Fibroblast of the aortic adventitia (primary cell): Measurements from ENCODE around the gene BCL2L1. TPM values are rescaled to one million over a fixed set of nuclear protein-coding genes. Genes with fewer than 3 reads are reported as not detected.
A peak's percentile ranks its signal among the peaks of the same experiment; 100 is the strongest.

Experiments used
- DNase-seq: peaks from one replicate; pipeline ENCODE4 v3.0.0-alpha.2; 2010; ENCODE audit warnings: low read depth
- H3K4me3 ChIP-seq: 2 replicates; pipeline ENCODE4 v1.5.1; 2011; ENCODE audit warnings: low read depth, mild to moderate bottlenecking, control low read depth, low read length, moderate library complexity
- total RNA-seq: library from RNA; depleted of rRNA; stranded (reverse); fragments of >200 nt; gene quantifications from 2 replicates; pipeline ENCODE4 v1.2.3, GENCODE V29; 2012; ENCODE audit warnings: low replicate concordance
- TF ChIP-seq, protein P1 (sequence below): IDR thresholded peaks from 2 replicates; pipeline ENCODE4 v1.5.1; 2011; ENCODE audit warnings: mild to moderate bottlenecking, low read length, control low read depth, inconsistent platforms; ENCODE audit not compliant: insufficient read depth

Gene BCL2L1
- total RNA-seq, 1 donor: 101 TPM

GRCh38 chr20:31677553-31678260 lies 45.0 kb downstream of the BCL2L1 start:
- TF ChIP-seq, protein P1, sequence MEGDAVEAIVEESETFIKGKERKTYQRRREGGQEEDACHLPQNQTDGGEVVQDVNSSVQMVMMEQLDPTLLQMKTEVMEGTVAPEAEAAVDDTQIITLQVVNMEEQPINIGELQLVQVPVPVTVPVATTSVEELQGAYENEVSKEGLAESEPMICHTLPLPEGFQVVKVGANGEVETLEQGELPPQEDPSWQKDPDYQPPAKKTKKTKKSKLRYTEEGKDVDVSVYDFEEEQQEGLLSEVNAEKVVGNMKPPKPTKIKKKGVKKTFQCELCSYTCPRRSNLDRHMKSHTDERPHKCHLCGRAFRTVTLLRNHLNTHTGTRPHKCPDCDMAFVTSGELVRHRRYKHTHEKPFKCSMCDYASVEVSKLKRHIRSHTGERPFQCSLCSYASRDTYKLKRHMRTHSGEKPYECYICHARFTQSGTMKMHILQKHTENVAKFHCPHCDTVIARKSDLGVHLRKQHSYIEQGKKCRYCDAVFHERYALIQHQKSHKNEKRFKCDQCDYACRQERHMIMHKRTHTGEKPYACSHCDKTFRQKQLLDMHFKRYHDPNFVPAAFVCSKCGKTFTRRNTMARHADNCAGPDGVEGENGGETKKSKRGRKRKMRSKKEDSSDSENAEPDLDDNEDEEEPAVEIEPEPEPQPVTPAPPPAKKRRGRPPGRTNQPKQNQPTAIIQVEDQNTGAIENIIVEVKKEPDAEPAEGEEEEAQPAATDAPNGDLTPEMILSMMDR: no peak
- no peak for DNase-seq
- no peak overlapping the region for H3K4me3 ChIP-seq

- no peak overlapping the region for H3K4me3 ChIP-seq
- TF ChIP-seq, protein P1: no peak
- no peak for DNase-seq
These were observed 46.1 kb downstream of the BCL2L1 start for GRCh38 chr20:31676609-31676989.

- peak; percentile 35 for DNase-seq
- peak overlapping the region; percentile 47 for H3K4me3 ChIP-seq
- TF ChIP-seq, protein P1: no peak
These were observed 46.6 kb downstream of the BCL2L1 start for GRCh38 chr20:31675828-31676608.

DNA sequence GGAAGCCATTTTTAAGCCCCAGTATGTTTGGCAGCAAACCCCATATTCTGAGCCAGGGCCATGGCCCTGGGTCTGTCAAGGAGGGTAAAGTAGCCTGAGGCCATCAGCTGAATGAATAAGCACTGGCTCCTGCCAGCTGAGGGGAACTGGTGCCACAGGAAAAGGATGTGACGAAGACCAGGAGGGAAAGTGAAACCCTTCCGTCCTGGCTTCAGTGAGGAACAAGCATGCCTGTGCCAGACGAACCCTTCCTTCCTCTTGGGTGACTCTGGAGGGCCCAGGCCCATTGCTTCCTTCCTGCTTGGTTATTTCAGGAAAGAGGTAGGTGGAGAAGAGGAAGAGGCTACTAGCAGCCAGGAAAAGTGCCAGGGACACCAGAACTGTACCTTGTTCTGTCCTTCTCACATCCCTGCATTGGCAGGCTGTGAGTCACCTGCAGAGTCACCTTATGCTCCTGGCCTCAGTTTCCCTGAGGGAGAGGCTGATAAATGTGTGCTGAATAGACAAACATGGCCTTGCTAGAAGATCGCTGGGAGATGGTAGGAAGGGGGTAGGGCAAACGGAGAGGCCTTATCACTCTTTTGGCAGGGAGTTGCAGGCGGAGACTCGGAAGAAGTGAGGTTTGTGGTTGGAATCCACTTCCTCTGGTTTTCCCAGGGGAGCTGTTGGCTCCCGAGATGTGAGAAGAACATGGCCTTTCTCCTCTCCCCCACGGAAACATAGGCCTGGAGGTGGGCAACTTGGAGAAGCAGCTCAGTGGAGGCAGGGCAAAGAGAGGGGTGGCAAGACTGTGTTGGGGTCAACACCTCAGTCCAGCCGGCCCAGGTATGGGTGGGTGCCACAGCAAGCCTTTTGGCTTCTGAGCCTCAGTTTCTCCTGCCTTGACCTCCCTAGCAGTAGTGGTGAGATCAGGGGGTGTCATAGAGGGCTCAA lies 47.5 kb downstream of the BCL2L1 start:
- peak; percentile 94 for DNase-seq
- H3K4me3 ChIP-seq: peak overlapping the region; percentile 47
- TF ChIP-seq, protein P1: no peak

DNA sequence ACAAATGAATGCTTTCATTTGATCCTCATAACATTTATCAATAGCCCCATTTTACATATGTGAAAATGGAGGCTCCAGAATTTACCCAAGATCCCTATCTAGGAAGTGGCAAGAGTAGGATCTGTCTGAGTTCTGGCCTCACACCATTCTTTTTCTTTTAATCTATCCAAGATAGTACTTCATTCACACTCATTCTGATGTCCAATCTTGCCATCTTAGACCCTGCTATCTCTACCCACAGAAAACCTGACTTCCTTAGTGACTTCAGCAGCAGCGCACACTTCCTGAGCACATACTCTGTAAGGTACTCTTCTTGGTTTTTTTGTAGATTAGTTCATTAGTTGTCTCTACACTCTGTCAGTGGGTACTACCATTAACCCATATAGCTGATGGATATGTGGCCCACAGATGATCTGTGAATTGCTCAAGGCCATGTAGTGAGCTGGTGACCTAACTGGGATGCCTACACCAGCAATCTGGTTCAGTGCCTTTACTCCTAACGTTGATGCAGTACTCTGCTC lies 48.7 kb downstream of the BCL2L1 start:
- no peak overlapping the region for H3K4me3 ChIP-seq
- TF ChIP-seq, protein P1: no peak
- DNase-seq: no peak

DNA sequence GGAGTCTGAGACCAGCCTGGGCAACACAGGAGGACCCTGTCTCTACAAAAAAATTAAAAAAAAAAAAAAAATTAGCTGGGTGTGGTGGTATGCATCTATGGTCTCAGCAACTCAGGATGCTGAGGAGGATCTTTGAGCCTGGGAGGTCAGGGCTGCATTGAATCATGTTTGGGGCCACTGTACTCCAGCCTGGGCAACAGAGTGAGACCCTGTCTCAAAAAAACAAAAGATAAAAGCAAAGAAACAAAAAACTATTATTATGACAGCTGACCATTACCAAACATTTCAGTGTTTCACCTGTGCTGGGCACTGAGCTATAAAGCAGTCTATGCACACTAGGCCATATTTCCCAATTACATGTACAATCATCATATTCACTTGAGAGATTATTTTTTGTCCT lies 49.2 kb downstream of the BCL2L1 start:
- TF ChIP-seq, protein P1: no peak
- no peak overlapping the region for H3K4me3 ChIP-seq
- DNase-seq: no peak
